GM23338 (cell line): ENCODE measurements around the gene TMEM63A. TPM values are rescaled to one million over a fixed set of nuclear protein-coding genes. Genes with fewer than 3 reads are reported as not detected.

Source experiments
- ATAC-seq: fragments of 200-7000 bp; cut with Tn5 transposase; 3 replicates; pipeline ENCODE4 v1.9.1; 2020
- DNase-seq: peaks from one replicate; pipeline ENCODE4 v3.0.0-alpha.2; 2015; ENCODE audit warnings: low spot score
- H2AFZ ChIP-seq: fragments of 200-600 bp; sonication (generic); 2 replicates; pipeline ENCODE4 v1.8.0; 2016; ENCODE audit warnings: antibody characterized with exemption, mild to moderate bottlenecking, moderate library complexity
- H3F3A ChIP-seq: fragments of 200-600 bp; sonication (generic); replicated peaks from 2 replicates; pipeline ENCODE4 v1.8.0; 2017; ENCODE audit warnings: antibody characterized with exemption, mixed run types, low read depth
- H3K27ac ChIP-seq: fragments of 200-600 bp; sonication (generic); 2 replicates; pipeline ENCODE4 v1.6.1; 2016; ENCODE audit warnings: low read depth
- H3K27me3 ChIP-seq: fragments of 200-600 bp; sonication (generic); 2 replicates; pipeline ENCODE4 v1.8.0; 2016; ENCODE audit warnings: mild to moderate bottlenecking, mixed run types, moderate library complexity; ENCODE audit not compliant: insufficient read depth
- H3K36me3 ChIP-seq: fragments of 200-600 bp; sonication (generic); 2 replicates; pipeline ENCODE4 v1.8.0; 2016; ENCODE audit warnings: mild to moderate bottlenecking; ENCODE audit not compliant: insufficient read depth
- H3K4me1 ChIP-seq: fragments of 200-600 bp; sonication (generic); 2 replicates; pipeline ENCODE4 v1.8.0; 2016; ENCODE audit warnings: mild to moderate bottlenecking, moderate library complexity; ENCODE audit not compliant: insufficient read depth
- H3K4me2 ChIP-seq: fragments of 200-600 bp; sonication (generic); 2 replicates; pipeline ENCODE4 v1.7.1; 2017; ENCODE audit warnings: mixed run types
- H3K4me3 ChIP-seq: fragments of 200-600 bp; sonication (generic); 2 replicates; pipeline ENCODE4 v1.6.1; 2016; ENCODE audit warnings: mixed run types
- H3K79me2 ChIP-seq: fragments of 200-600 bp; sonication (generic); replicated peaks from 2 replicates; pipeline ENCODE4 v1.8.0; 2017; ENCODE audit warnings: mild to moderate bottlenecking; ENCODE audit not compliant: insufficient read depth
- H3K9me2 ChIP-seq: fragments of 200-600 bp; sonication (generic); 2 replicates; pipeline ENCODE4 v1.8.0; 2017; ENCODE audit not compliant: insufficient read depth
- H4K20me1 ChIP-seq: fragments of 200-600 bp; sonication (generic); replicated peaks from 2 replicates; pipeline ENCODE4 v1.8.0; 2017; ENCODE audit warnings: mild to moderate bottlenecking; ENCODE audit not compliant: insufficient read depth
- H3K27ac Mint-ChIP-seq: 2 replicates; pipeline ENCODE4 v1.8.0; 2020; ENCODE audit warnings: inconsistent platforms, mild to moderate bottlenecking, moderate library complexity, mixed read lengths
- H3K27me3 Mint-ChIP-seq: 3 replicates; pipeline ENCODE4 v1.8.0; 2022; ENCODE audit warnings: low read depth, mild to moderate bottlenecking, moderate library complexity, mixed read lengths, inconsistent platforms; ENCODE audit not compliant: insufficient read depth, poor library complexity
- H3K36me3 Mint-ChIP-seq: 3 replicates; pipeline ENCODE4 v1.8.0; 2021; ENCODE audit warnings: low read depth, mild to moderate bottlenecking, inconsistent platforms, moderate library complexity, mixed read lengths
- H3K4me1 Mint-ChIP-seq: 3 replicates; pipeline ENCODE4 v1.8.0; 2020; ENCODE audit warnings: mild to moderate bottlenecking, inconsistent platforms, mixed read lengths
- H3K4me3 Mint-ChIP-seq: 3 replicates; pipeline ENCODE4 v1.8.0; 2021; ENCODE audit warnings: moderate library complexity, mild to moderate bottlenecking, inconsistent platforms, mixed read lengths
- H3K9me3 Mint-ChIP-seq: 3 replicates; pipeline ENCODE4 v1.8.0; 2020; ENCODE audit warnings: moderate library complexity, mild to moderate bottlenecking, inconsistent platforms, mixed read lengths
- CREB1 ChIP-seq: fragments of 250-450 bp; sonication (Bioruptor Pico); IDR thresholded peaks from 2 replicates; pipeline ENCODE4 v1.5.0; 2020; ENCODE audit warnings: low read depth, mild to moderate bottlenecking, moderate library complexity
- CTCF ChIP-seq, 2 experiments: fragments of 200-600 bp in 1 of 2; sonication (generic) in 1 of 2; conservative IDR thresholded peaks; 2 replicates each; pipeline versions ENCODE4 v1.5.1 to v1.6.1; 2016 to 2017; ENCODE audit warnings: antibody characterized with exemption in 2 of 2, low read depth in 2 of 2, mild to moderate bottlenecking in 2 of 2, moderate library complexity in 1 of 2
- ETS1 ChIP-seq: IDR thresholded peaks from 2 replicates; pipeline ENCODE4 v1.6.1; 2016; ENCODE audit warnings: antibody characterized with exemption
- EZH2phosphoT487 ChIP-seq: fragments of 200-600 bp; sonication (generic); IDR thresholded peaks from one replicate; pipeline ENCODE4 v1.8.1; 2018; ENCODE audit warnings: antibody characterized with exemption; ENCODE audit not compliant: unreplicated experiment
- JUNB ChIP-seq: IDR thresholded peaks from one replicate; pipeline ENCODE4 v1.6.1; 2016; ENCODE audit warnings: antibody characterized with exemption; ENCODE audit not compliant: unreplicated experiment
- NANOG ChIP-seq: IDR thresholded peaks from 2 replicates; pipeline ENCODE4 v1.6.1; 2016; ENCODE audit warnings: antibody characterized with exemption, borderline replicate concordance
- POLR2AphosphoS5 ChIP-seq: IDR thresholded peaks from 2 replicates; pipeline ENCODE4 v1.6.1; 2016; ENCODE audit warnings: antibody characterized with exemption, low read depth
- REST ChIP-seq: IDR thresholded peaks from one replicate; pipeline ENCODE4 v1.6.1; 2018; ENCODE audit warnings: antibody characterized with exemption; ENCODE audit not compliant: unreplicated experiment
- STAT1 ChIP-seq: IDR thresholded peaks from one replicate; pipeline ENCODE4 v1.6.1; 2016; ENCODE audit warnings: antibody characterized with exemption; ENCODE audit not compliant: unreplicated experiment
- ZNF114 ChIP-seq: fragments of 250-450 bp; sonication (Bioruptor Pico); IDR thresholded peaks from 2 replicates; pipeline ENCODE4 v1.5.0; 2020; ENCODE audit warnings: mild to moderate bottlenecking, moderate library complexity
- ZNF331 ChIP-seq: fragments of 250-450 bp; sonication (Bioruptor Pico); IDR thresholded peaks from 2 replicates; pipeline ENCODE4 v1.5.0; 2020; ENCODE audit warnings: low read depth, mild to moderate bottlenecking, moderate library complexity
- ZNF462 ChIP-seq: fragments of 250-450 bp; sonication (Bioruptor Pico); IDR thresholded peaks from 2 replicates; pipeline ENCODE4 v1.5.0; 2020; ENCODE audit warnings: mild to moderate bottlenecking, moderate library complexity
- polyA plus RNA-seq: library from polyadenylated mRNA; unstranded; fragments of >200 nt; fragmentation: Nextera tagmentation; extraction: Ambion mirVana; gene quantifications from 2 replicates; pipeline ENCODE4 v1.2.1, GENCODE V29; 2016
- total RNA-seq: library from RNA; depleted of rRNA; stranded (reverse); fragments of >200 nt; shearing (Covaris generic); gene quantifications from 2 replicates; pipeline ENCODE4 v1.2.3, GENCODE V29; 2014

Gene TMEM63A
- total and polyA plus RNA-seq, 2 experiments from 2014 or later: 31.7 to 76.9 TPM

GRCh38 chr1:225834417-225835329, 47.5 kb downstream of the TMEM63A start (continued):
- TF ChIP-seq ZNF462 (CRISPR knock-in tag): no peak

GRCh38 chr1:225830841-225831240, 51.3 kb downstream of the TMEM63A start:
- DNase-seq (no peak), ATAC-seq (no peak)
- no peak overlapping the region for H3K27ac ChIP-seq
- H4K20me1 ChIP-seq: peaks cover 7% of the 10 kb centered on the region
- H3K36me3 ChIP-seq: peaks cover 20% of the 10 kb centered on the region
- H3K4me1 Mint-ChIP-seq: peaks cover 16% of the 10 kb centered on the region
- no peak overlapping the region for H3K4me2 ChIP-seq
- no peak overlapping the region for H3K4me3 Mint-ChIP-seq
- H3K79me2 ChIP-seq: peaks cover 8% of the 10 kb centered on the region; the same call in 1 of the 2 replicates
- H3F3A ChIP-seq: no peaks in the 10 kb centered on the region; the same call in 1 of the 2 replicates
- no peaks in the 10 kb centered on the region for H3K9me2 ChIP-seq
- H2AFZ ChIP-seq: no peak overlapping the region
- H3K4me3 ChIP-seq: no peak overlapping the region
- peaks cover 2% of the 10 kb centered on the region; the same call in 1 of the 2 replicates for H3K4me1 ChIP-seq
- H3K27me3 ChIP-seq: no peaks in the 10 kb centered on the region
- H3K9me3 Mint-ChIP-seq: no peaks in the 10 kb centered on the region
- no peak overlapping the region for H3K27ac Mint-ChIP-seq
- peaks cover 35% of the 10 kb centered on the region for H3K36me3 Mint-ChIP-seq
- H3K27me3 Mint-ChIP-seq: peaks cover 17% of the 10 kb centered on the region
- TF ChIP-seq CREB1 (CRISPR knock-in tag) (no peak), ZNF331 (CRISPR knock-in tag) (no peak), CTCF (conservative IDR thresholded peaks at IDR 0.05; ENCODE audit: low read depth in 2 of 2) (no peak), POLR2AphosphoS5 (no peak), STAT1 (no peak), REST (no peak), ZNF114 (CRISPR knock-in tag) (no peak), EZH2phosphoT487 (no peak), JUNB (no peak), ETS1 (no peak), NANOG (no peak)
